HG02642 (cell line): Measurements from ENCODE around the gene ARV1.
A peak's percentile ranks its signal among the peaks of the same experiment; 100 is the strongest.

Experiments used
- ATAC-seq: cut with Tn5 transposase; IDR thresholded peaks from one replicate; pipeline ENCODE4 v1.9.1; 2021; ENCODE audit warnings: mild to moderate bottlenecking; ENCODE audit not compliant: unreplicated experiment, poor library complexity

ARV1 gene

GRCh38 chr1:230978491-230979388 is at the start of gene ARV1, which contains the start of gene TTC13:
Gene ARV1 (plus strand): TSS chr1:230979094. CDS start chr1:230979106, 12 bp downstream.
Gene TTC13 (minus strand): TSS chr1:230978861. CDS start chr1:230978830, 31 bp downstream.
- peak; percentile 95 for ATAC-seq

- ATAC-seq = no peak
Measured at GRCh38 chr1:230930986-230931385, 47.9 kb upstream of the ARV1 start.

GRCh38 chr1:230935852-230936251 is 43.0 kb upstream of the ARV1 start:
- ATAC-seq = no peak

- no peak for ATAC-seq
Measured at GRCh38 chr1:230936475-230936874, 42.4 kb upstream of the ARV1 start.

GRCh38 chr1:230937371-230937770 is 41.5 kb upstream of the ARV1 start:
- ATAC-seq = no peak

GRCh38 chr1:230938924-230939368 is 39.9 kb upstream of the ARV1 start:
- no peak for ATAC-seq

- no peak for ATAC-seq
Measured at GRCh38 chr1:230939806-230940489, 38.9 kb upstream of the ARV1 start.

GRCh38 chr1:230940848-230941247 is 38.0 kb upstream of the ARV1 start:
- ATAC-seq = no peak

GRCh38 chr1:230943048-230943593 is 35.8 kb upstream of the ARV1 start:
- no peak for ATAC-seq

- no peak for ATAC-seq
Measured at GRCh38 chr1:230948301-230948700, 30.6 kb upstream of the ARV1 start.

- no peak for ATAC-seq
Measured at GRCh38 chr1:230948903-230949302, 30.0 kb upstream of the ARV1 start.

- no peak for ATAC-seq
Measured at GRCh38 chr1:230950404-230950803, 28.5 kb upstream of the ARV1 start.

- ATAC-seq = peak; percentile 52
Measured at GRCh38 chr1:230957580-230957989, 21.3 kb upstream of the ARV1 start.

GRCh38 chr1:230958370-230958769 is 20.5 kb upstream of the ARV1 start:
- no peak for ATAC-seq

- no peak for ATAC-seq
Measured at GRCh38 chr1:230964896-230965295, 14.0 kb upstream of the ARV1 start.

GRCh38 chr1:230965535-230965934 is 13.4 kb upstream of the ARV1 start:
- ATAC-seq = no peak

GRCh38 chr1:230966358-230966873 is 12.5 kb upstream of the ARV1 start:
- no peak for ATAC-seq

- ATAC-seq = no peak
Measured at GRCh38 chr1:230970432-230970831, 8.5 kb upstream of the ARV1 start.

GRCh38 chr1:230971771-230972170 is 7.1 kb upstream of the ARV1 start:
- ATAC-seq = no peak

- ATAC-seq = peak; percentile 74
Measured at GRCh38 chr1:230972855-230973271, 6.0 kb upstream of the ARV1 start.

GRCh38 chr1:230975636-230976035 is 3.3 kb upstream of the ARV1 start:
- no peak for ATAC-seq
